PC-9 (cell line): ENCODE measurements around the gene TRIO.

ENCODE experiments used
- CTCF ChIP-seq: fragments of 200-600 bp; sonication (generic); conservative IDR thresholded peaks from 2 replicates; pipeline ENCODE4 v1.6.1; 2017; ENCODE audit warnings: mixed run types, antibody characterized with exemption, mild to moderate bottlenecking, moderate library complexity
- EZH2 ChIP-seq: fragments of 200-600 bp; sonication (generic); IDR thresholded peaks from 2 replicates; pipeline ENCODE4 v1.8.0; 2017; ENCODE audit warnings: antibody characterized with exemption, low read depth

- no peak for TF ChIP-seq CTCF
- no peak for TF ChIP-seq EZH2
Observed at GRCh38 chr5:14187157-14187556, 44.0 kb downstream of the TRIO start.
